GM18909 (cell line): ENCODE measurements around the gene IGSF3.
A peak's percentile ranks its signal among the peaks of the same experiment; 100 is the strongest.
"Not testable (repeated sequence)": the region's sequence is repeated elsewhere in the genome, so short reads cannot be mapped to it uniquely, and the experiment has no call there.

Experiments
- ATAC-seq: cut with Tn5 transposase; IDR thresholded peaks from one replicate; pipeline ENCODE4 v1.9.1; 2021; ENCODE audit warnings: mild to moderate bottlenecking; ENCODE audit not compliant: unreplicated experiment, poor library complexity

IGSF3 gene

GRCh38 chr1:116562465-116562864 is 105.1 kb downstream of the IGSF3 start:
- not testable (repeated sequence) for ATAC-seq

GRCh38 chr1:116561563-116561962 is 106.0 kb downstream of the IGSF3 start:
- no peak for ATAC-seq

- no peak for ATAC-seq
These were observed 106.6 kb downstream of the IGSF3 start for GRCh38 chr1:116560704-116561490.

GRCh38 chr1:116559304-116559761 is 108.2 kb downstream of the IGSF3 start:
- ATAC-seq: peak; percentile 41

GRCh38 chr1:116558571-116558970 is 109.0 kb downstream of the IGSF3 start:
- ATAC-seq: no peak

- ATAC-seq: no peak
These were observed 109.4 kb downstream of the IGSF3 start for GRCh38 chr1:116558140-116558549.

- ATAC-seq: no peak
These were observed 110.1 kb downstream of the IGSF3 start for GRCh38 chr1:116557323-116557878.

GRCh38 chr1:116556289-116557006 is 111.1 kb downstream of the IGSF3 start:
- ATAC-seq: peak; percentile 58

- ATAC-seq: no peak
These were observed 112.6 kb downstream of the IGSF3 start for GRCh38 chr1:116554924-116555323.

GRCh38 chr1:116553386-116554115 is 114.0 kb downstream of the IGSF3 start:
- ATAC-seq: no peak

- ATAC-seq: no peak
These were observed 121.1 kb downstream of the IGSF3 start for GRCh38 chr1:116546354-116546977.

GRCh38 chr1:116545359-116545705 is 122.2 kb downstream of the IGSF3 start:
- ATAC-seq: peak; percentile 22

GRCh38 chr1:116544588-116545358 is 122.8 kb downstream of the IGSF3 start:
- peak; percentile 53 for ATAC-seq

- peak; percentile 51 for ATAC-seq
These were observed 127.4 kb downstream of the IGSF3 start for GRCh38 chr1:116540088-116540487.

- peak; percentile 83 for ATAC-seq
These were observed 129.0 kb downstream of the IGSF3 start for GRCh38 chr1:116538544-116538943.

- ATAC-seq: no peak
These were observed 129.6 kb downstream of the IGSF3 start for GRCh38 chr1:116537898-116538297.

- ATAC-seq: no peak
These were observed 130.3 kb downstream of the IGSF3 start for GRCh38 chr1:116537040-116537831.

- no peak for ATAC-seq
These were observed 133.4 kb downstream of the IGSF3 start for GRCh38 chr1:116534014-116534739.
